Measurements from ENCODE around the gene FBP2.

GRCh38 chr9:94568972-94569712 is 24.5 kb downstream of the FBP2 start:
- TF ChIP-seq ESRRA (IDR thresholded peaks at IDR 0.05; ENCODE audit: low read length) (no peak), FOXK2 (IDR thresholded peaks at IDR 0.05) (no peak), SREBF2 (IDR thresholded peaks at IDR 0.05; ENCODE audit: low read length) (no peak), MEF2A (IDR thresholded peaks at IDR 0.05; ENCODE audit: insufficient read depth, low read depth, low read length) (no peak), POLR2AphosphoS5 (IDR thresholded peaks at IDR 0.05; ENCODE audit: low read length) (no peak), SPI1 (IDR thresholded peaks at IDR 0.05; ENCODE audit: borderline replicate concordance, insufficient read depth, low read depth, low read length) (no peak), SIN3A (IDR thresholded peaks at IDR 0.05; ENCODE audit: low read depth, low read length) (no peak), JUND (IDR thresholded peaks at IDR 0.05; ENCODE audit: low read depth, low read length) (no peak), ZNF274 (IDR thresholded peaks at IDR 0.05; ENCODE audit: insufficient read depth, insufficient read length) (no peak), FOS (IDR thresholded peaks at IDR 0.05; ENCODE audit: borderline replicate concordance, extremely low read depth, insufficient read length) (no peak), MYC (IDR thresholded peaks at IDR 0.05; ENCODE audit: insufficient read depth, insufficient read length, insufficient replicate concordance, low read length, severe bottlenecking) (no peak)
- TF ChIP-seq, protein P1, sequence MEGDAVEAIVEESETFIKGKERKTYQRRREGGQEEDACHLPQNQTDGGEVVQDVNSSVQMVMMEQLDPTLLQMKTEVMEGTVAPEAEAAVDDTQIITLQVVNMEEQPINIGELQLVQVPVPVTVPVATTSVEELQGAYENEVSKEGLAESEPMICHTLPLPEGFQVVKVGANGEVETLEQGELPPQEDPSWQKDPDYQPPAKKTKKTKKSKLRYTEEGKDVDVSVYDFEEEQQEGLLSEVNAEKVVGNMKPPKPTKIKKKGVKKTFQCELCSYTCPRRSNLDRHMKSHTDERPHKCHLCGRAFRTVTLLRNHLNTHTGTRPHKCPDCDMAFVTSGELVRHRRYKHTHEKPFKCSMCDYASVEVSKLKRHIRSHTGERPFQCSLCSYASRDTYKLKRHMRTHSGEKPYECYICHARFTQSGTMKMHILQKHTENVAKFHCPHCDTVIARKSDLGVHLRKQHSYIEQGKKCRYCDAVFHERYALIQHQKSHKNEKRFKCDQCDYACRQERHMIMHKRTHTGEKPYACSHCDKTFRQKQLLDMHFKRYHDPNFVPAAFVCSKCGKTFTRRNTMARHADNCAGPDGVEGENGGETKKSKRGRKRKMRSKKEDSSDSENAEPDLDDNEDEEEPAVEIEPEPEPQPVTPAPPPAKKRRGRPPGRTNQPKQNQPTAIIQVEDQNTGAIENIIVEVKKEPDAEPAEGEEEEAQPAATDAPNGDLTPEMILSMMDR (IDR thresholded peaks at IDR 0.05 in 2 of 3, conservative IDR thresholded peaks at IDR 0.05 in 1 of 3; ENCODE audit: control insufficient read depth in 2 of 3, extremely low read depth in 1 of 3, insufficient read depth in 1 of 3, low read depth in 3 of 3, low read length in 3 of 3) = no peak
